ENCODE data around the gene IGFLR1. TPM values are rescaled to one million over a fixed set of nuclear protein-coding genes. Genes with fewer than 3 reads are reported as not detected.
A peak's percentile ranks its signal among the peaks of the same experiment; 100 is the strongest.

IGFLR1 gene
- total and polyA plus RNA-seq, 9 of the 15 experiments (the other 6 are each of a cell fraction or from before 2014, with no cell fraction given), result 1.0 to 14.3 (median 4.6) TPM

DNA sequence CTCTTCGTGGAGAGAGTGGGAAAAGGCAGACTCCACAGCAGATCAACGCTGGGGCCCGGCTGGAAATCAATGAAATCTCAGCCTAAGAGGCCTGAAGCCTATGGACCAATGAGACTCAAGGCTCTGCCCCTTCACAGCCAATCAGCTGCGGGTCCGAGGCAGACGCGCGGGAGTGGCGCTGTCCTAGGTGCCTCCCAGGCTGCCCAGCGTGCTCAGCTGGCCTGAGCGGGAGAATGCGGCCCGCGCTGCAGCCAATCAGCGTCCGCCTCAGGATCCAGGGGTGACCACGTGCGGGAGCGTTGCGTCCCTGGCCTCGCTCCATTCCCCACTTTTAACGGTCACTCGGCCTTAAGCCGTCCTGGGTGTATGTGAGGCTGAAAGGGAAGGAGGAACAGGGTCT lies 38.0 kb downstream of the IGFLR1 start, which contains the start of gene ZBTB32 (continued):
- TF ChIP-seq, protein P1, sequence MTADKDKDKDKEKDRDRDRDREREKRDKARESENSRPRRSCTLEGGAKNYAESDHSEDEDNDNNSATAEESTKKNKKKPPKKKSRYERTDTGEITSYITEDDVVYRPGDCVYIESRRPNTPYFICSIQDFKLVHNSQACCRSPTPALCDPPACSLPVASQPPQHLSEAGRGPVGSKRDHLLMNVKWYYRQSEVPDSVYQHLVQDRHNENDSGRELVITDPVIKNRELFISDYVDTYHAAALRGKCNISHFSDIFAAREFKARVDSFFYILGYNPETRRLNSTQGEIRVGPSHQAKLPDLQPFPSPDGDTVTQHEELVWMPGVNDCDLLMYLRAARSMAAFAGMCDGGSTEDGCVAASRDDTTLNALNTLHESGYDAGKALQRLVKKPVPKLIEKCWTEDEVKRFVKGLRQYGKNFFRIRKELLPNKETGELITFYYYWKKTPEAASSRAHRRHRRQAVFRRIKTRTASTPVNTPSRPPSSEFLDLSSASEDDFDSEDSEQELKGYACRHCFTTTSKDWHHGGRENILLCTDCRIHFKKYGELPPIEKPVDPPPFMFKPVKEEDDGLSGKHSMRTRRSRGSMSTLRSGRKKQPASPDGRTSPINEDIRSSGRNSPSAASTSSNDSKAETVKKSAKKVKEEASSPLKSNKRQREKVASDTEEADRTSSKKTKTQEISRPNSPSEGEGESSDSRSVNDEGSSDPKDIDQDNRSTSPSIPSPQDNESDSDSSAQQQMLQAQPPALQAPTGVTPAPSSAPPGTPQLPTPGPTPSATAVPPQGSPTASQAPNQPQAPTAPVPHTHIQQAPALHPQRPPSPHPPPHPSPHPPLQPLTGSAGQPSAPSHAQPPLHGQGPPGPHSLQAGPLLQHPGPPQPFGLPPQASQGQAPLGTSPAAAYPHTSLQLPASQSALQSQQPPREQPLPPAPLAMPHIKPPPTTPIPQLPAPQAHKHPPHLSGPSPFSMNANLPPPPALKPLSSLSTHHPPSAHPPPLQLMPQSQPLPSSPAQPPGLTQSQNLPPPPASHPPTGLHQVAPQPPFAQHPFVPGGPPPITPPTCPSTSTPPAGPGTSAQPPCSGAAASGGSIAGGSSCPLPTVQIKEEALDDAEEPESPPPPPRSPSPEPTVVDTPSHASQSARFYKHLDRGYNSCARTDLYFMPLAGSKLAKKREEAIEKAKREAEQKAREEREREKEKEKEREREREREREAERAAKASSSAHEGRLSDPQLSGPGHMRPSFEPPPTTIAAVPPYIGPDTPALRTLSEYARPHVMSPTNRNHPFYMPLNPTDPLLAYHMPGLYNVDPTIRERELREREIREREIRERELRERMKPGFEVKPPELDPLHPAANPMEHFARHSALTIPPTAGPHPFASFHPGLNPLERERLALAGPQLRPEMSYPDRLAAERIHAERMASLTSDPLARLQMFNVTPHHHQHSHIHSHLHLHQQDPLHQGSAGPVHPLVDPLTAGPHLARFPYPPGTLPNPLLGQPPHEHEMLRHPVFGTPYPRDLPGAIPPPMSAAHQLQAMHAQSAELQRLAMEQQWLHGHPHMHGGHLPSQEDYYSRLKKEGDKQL (CRISPR knock-in tag; IDR thresholded peaks at IDR 0.05; ENCODE audit: borderline replicate concordance), result no peak
- TF ChIP-seq, protein P2, sequence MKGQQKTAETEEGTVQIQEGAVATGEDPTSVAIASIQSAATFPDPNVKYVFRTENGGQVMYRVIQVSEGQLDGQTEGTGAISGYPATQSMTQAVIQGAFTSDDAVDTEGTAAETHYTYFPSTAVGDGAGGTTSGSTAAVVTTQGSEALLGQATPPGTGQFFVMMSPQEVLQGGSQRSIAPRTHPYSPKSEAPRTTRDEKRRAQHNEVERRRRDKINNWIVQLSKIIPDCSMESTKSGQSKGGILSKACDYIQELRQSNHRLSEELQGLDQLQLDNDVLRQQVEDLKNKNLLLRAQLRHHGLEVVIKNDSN (CRISPR knock-in tag; IDR thresholded peaks at IDR 0.05), result peak; percentile 86
- TF ChIP-seq RNF2 (IDR thresholded peaks at IDR 0.05), result peak; percentile 83; the same call in 1 of the 2 replicates
- TF ChIP-seq FOS (IDR thresholded peaks at IDR 0.05; ENCODE audit: extremely low read depth, insufficient read length), result peak; percentile 81
- peak; percentile 49; the same call in 1 of the 2 replicates for TF ChIP-seq ZBTB1 (CRISPR knock-in tag; IDR thresholded peaks at IDR 0.05; ENCODE audit: borderline replicate concordance, low read depth)
- TF ChIP-seq, protein P3, sequence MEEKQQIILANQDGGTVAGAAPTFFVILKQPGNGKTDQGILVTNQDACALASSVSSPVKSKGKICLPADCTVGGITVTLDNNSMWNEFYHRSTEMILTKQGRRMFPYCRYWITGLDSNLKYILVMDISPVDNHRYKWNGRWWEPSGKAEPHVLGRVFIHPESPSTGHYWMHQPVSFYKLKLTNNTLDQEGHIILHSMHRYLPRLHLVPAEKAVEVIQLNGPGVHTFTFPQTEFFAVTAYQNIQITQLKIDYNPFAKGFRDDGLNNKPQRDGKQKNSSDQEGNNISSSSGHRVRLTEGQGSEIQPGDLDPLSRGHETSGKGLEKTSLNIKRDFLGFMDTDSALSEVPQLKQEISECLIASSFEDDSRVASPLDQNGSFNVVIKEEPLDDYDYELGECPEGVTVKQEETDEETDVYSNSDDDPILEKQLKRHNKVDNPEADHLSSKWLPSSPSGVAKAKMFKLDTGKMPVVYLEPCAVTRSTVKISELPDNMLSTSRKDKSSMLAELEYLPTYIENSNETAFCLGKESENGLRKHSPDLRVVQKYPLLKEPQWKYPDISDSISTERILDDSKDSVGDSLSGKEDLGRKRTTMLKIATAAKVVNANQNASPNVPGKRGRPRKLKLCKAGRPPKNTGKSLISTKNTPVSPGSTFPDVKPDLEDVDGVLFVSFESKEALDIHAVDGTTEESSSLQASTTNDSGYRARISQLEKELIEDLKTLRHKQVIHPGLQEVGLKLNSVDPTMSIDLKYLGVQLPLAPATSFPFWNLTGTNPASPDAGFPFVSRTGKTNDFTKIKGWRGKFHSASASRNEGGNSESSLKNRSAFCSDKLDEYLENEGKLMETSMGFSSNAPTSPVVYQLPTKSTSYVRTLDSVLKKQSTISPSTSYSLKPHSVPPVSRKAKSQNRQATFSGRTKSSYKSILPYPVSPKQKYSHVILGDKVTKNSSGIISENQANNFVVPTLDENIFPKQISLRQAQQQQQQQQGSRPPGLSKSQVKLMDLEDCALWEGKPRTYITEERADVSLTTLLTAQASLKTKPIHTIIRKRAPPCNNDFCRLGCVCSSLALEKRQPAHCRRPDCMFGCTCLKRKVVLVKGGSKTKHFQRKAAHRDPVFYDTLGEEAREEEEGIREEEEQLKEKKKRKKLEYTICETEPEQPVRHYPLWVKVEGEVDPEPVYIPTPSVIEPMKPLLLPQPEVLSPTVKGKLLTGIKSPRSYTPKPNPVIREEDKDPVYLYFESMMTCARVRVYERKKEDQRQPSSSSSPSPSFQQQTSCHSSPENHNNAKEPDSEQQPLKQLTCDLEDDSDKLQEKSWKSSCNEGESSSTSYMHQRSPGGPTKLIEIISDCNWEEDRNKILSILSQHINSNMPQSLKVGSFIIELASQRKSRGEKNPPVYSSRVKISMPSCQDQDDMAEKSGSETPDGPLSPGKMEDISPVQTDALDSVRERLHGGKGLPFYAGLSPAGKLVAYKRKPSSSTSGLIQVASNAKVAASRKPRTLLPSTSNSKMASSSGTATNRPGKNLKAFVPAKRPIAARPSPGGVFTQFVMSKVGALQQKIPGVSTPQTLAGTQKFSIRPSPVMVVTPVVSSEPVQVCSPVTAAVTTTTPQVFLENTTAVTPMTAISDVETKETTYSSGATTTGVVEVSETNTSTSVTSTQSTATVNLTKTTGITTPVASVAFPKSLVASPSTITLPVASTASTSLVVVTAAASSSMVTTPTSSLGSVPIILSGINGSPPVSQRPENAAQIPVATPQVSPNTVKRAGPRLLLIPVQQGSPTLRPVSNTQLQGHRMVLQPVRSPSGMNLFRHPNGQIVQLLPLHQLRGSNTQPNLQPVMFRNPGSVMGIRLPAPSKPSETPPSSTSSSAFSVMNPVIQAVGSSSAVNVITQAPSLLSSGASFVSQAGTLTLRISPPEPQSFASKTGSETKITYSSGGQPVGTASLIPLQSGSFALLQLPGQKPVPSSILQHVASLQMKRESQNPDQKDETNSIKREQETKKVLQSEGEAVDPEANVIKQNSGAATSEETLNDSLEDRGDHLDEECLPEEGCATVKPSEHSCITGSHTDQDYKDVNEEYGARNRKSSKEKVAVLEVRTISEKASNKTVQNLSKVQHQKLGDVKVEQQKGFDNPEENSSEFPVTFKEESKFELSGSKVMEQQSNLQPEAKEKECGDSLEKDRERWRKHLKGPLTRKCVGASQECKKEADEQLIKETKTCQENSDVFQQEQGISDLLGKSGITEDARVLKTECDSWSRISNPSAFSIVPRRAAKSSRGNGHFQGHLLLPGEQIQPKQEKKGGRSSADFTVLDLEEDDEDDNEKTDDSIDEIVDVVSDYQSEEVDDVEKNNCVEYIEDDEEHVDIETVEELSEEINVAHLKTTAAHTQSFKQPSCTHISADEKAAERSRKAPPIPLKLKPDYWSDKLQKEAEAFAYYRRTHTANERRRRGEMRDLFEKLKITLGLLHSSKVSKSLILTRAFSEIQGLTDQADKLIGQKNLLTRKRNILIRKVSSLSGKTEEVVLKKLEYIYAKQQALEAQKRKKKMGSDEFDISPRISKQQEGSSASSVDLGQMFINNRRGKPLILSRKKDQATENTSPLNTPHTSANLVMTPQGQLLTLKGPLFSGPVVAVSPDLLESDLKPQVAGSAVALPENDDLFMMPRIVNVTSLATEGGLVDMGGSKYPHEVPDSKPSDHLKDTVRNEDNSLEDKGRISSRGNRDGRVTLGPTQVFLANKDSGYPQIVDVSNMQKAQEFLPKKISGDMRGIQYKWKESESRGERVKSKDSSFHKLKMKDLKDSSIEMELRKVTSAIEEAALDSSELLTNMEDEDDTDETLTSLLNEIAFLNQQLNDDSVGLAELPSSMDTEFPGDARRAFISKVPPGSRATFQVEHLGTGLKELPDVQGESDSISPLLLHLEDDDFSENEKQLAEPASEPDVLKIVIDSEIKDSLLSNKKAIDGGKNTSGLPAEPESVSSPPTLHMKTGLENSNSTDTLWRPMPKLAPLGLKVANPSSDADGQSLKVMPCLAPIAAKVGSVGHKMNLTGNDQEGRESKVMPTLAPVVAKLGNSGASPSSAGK (IDR thresholded peaks at IDR 0.05), result peak; percentile 98
- no peak for TF ChIP-seq CHD4 (IDR thresholded peaks at IDR 0.05; ENCODE audit: insufficient read depth, insufficient replicate concordance, low read depth, low read length, poor library complexity, severe bottlenecking)
- TF ChIP-seq, protein P4, sequence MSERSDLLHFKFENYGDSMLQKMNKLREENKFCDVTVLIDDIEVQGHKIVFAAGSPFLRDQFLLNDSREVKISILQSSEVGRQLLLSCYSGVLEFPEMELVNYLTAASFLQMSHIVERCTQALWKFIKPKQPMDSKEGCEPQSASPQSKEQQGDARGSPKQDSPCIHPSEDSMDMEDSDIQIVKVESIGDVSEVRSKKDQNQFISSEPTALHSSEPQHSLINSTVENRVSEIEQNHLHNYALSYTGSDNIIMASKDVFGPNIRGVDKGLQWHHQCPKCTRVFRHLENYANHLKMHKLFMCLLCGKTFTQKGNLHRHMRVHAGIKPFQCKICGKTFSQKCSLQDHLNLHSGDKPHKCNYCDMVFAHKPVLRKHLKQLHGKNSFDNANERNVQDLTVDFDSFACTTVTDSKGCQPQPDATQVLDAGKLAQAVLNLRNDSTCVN (CRISPR knock-in tag; IDR thresholded peaks at IDR 0.05), result no peak
